Mucosa of descending colon (tissue), 3 donors: Measurements from ENCODE around the gene NAMPT. TPM values are rescaled to one million over a fixed set of nuclear protein-coding genes. Genes with fewer than 3 reads are reported as not detected.

Experiments
- ATAC-seq: fragments of 200-7000 bp; cut with Tn5 transposase; one replicate; pipeline ENCODE4 v1.9.1; 2020; ENCODE audit warnings: mild to moderate bottlenecking, moderate library complexity
- DNase-seq, 3 donors: peaks; one replicate each; pipeline ENCODE4 v3.0.0-alpha.2; 2020
- H3K36me3 ChIP-seq: fragments of 200-600 bp; one replicate; pipeline ENCODE4 v1.8.0; 2021; ENCODE audit warnings: low read depth, mild to moderate bottlenecking
- H3K4me1 ChIP-seq: fragments of 200-600 bp; one replicate; pipeline ENCODE4 v1.8.0; 2021; ENCODE audit warnings: low read depth, mild to moderate bottlenecking
- H3K4me3 ChIP-seq: fragments of 200-600 bp; one replicate; pipeline ENCODE4 v1.8.0; 2021; ENCODE audit warnings: mild to moderate bottlenecking
- H3K9me3 ChIP-seq: fragments of 200-600 bp; one replicate; pipeline ENCODE4 v1.8.0; 2021; ENCODE audit warnings: mild to moderate bottlenecking
- intact Hi-C, 2 donors: fragments of 100-400 bp; cut with DNase I in 1 of 2; cut with micrococcal nuclease in 1 of 2; formaldehyde crosslinking; loops; one replicate each; pipeline versions ENCODE4 v1.11.0 to v1.11.1; 2022; cut with DNase I, micrococcal nuclease
- total RNA-seq, 3 donors: library from RNA; stranded (reverse); fragmentation: NEBNext Ultra II Directional in 2 of 3; extraction: Animal tissue kit (Norgen Biotek cat#: 25700) in 2 of 3; gene quantifications; one replicate each; pipeline versions ENCODE4 v1.2.1 to v1.2.4, GENCODE V29; 2021 to 2023
- TF ChIP-seq, protein P1 (sequence below): fragments of 200-600 bp; IDR thresholded peaks from one replicate; pipeline ENCODE4 v1.8.0; 2022; ENCODE audit warnings: antibody characterized with exemption, mild to moderate bottlenecking
- donor health status: DM: no; HTN: no; CAD: no; lungs with moderate emphysema.
- donor health status: DM: no; HTN: no; CAD: no.
- donor health status: DM: no; HTN: yes; CAD: no.

The NAMPT gene
- total RNA-seq, 3 donors from 2014 or later = 102 to 206 (median 118) TPM

GRCh38 chr7:106222545-106222944, 62.2 kb downstream of the NAMPT start:
- intact Hi-C loops = no loop called here
- H3K9me3 ChIP-seq = no peaks in the 10 kb centered on the region
- ATAC-seq = no peak
- DNase-seq = no peak
- TF ChIP-seq, protein P1, sequence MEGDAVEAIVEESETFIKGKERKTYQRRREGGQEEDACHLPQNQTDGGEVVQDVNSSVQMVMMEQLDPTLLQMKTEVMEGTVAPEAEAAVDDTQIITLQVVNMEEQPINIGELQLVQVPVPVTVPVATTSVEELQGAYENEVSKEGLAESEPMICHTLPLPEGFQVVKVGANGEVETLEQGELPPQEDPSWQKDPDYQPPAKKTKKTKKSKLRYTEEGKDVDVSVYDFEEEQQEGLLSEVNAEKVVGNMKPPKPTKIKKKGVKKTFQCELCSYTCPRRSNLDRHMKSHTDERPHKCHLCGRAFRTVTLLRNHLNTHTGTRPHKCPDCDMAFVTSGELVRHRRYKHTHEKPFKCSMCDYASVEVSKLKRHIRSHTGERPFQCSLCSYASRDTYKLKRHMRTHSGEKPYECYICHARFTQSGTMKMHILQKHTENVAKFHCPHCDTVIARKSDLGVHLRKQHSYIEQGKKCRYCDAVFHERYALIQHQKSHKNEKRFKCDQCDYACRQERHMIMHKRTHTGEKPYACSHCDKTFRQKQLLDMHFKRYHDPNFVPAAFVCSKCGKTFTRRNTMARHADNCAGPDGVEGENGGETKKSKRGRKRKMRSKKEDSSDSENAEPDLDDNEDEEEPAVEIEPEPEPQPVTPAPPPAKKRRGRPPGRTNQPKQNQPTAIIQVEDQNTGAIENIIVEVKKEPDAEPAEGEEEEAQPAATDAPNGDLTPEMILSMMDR = no peak
- H3K36me3 ChIP-seq = no peaks in the 10 kb centered on the region
- no peaks in the 10 kb centered on the region for H3K4me1 ChIP-seq
- H3K4me3 ChIP-seq = no peak overlapping the region

GRCh38 chr7:106220307-106220706, 64.5 kb downstream of the NAMPT start:
- ATAC-seq = no peak
- TF ChIP-seq, protein P1 = no peak
- H3K9me3 ChIP-seq = no peaks in the 10 kb centered on the region
- H3K36me3 ChIP-seq = no peaks in the 10 kb centered on the region
- intact Hi-C loops = no loop called here
- DNase-seq = no peak
- H3K4me1 ChIP-seq = peaks cover 5% of the 10 kb centered on the region
- no peak overlapping the region for H3K4me3 ChIP-seq

DNA sequence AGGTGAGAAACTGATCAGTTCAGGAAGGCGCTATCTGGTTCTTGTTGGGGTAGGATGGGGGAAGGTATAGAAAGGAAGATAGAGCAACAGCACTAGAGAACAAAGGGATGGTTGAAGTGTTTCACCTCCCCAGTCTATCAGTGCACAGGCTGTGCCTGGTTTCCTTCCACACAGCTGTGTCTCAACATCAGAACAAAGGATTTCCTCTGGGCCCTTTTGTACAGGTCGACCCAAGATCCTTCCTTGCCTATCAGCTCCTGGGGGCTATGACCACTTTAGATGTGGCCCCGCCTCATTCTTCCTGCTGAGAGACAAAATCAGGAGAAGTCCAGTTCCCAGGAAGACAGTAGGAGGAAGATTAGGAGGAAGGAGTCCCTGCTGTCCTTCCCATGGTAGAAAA, 65.6 kb downstream of the NAMPT start:
- Histone ChIP-seq H3K9me3 (no peaks in the 10 kb centered on the region), H3K36me3 (no peaks in the 10 kb centered on the region), H3K4me3 (no peak overlapping the region), H3K4me1 (peaks cover 5% of the 10 kb centered on the region)
- DNase-seq (no peak), ATAC-seq (no peak)
- TF ChIP-seq, protein P1 = no peak
- intact Hi-C loops = no loop called here

DNA sequence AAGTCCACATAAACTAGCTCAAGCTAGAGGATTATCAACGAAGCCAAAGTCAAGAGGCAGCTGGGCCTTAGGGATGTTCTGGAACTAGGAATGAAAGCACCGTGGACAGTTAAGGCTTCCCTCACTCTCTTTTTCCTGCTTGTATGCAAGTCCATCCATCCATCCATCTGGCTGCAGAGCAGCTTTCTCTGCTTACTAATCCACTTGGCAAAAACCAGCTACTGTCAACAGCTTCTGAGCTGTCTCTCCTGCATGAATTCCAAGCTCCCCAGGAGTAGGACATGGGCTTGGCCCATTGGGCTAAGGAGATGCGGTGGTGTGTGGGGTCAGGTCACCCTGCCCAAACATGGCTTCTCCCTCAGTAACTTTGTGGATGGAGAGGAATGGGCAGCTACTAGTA, 66.2 kb downstream of the NAMPT start:
- no peak overlapping the region for H3K4me3 ChIP-seq
- TF ChIP-seq, protein P1 = no peak
- H3K36me3 ChIP-seq = no peaks in the 10 kb centered on the region
- no peaks in the 10 kb centered on the region for H3K9me3 ChIP-seq
- peaks cover 5% of the 10 kb centered on the region for H3K4me1 ChIP-seq
- intact Hi-C loops = no loop called here
- ATAC-seq (no peak), DNase-seq (no peak)

- intact Hi-C loops = no loop called here
- peaks cover 5% of the 10 kb centered on the region for H3K4me1 ChIP-seq
- H3K36me3 ChIP-seq = no peaks in the 10 kb centered on the region
- H3K4me3 ChIP-seq = no peak overlapping the region
- DNase-seq (peak; percentile 77 to 86 (median 79)), ATAC-seq (peak; percentile 98)
- TF ChIP-seq, protein P1 = no peak
- H3K9me3 ChIP-seq = no peaks in the 10 kb centered on the region
Measured at GRCh38 chr7:106216923-106217542, 67.8 kb downstream of the NAMPT start.

DNA sequence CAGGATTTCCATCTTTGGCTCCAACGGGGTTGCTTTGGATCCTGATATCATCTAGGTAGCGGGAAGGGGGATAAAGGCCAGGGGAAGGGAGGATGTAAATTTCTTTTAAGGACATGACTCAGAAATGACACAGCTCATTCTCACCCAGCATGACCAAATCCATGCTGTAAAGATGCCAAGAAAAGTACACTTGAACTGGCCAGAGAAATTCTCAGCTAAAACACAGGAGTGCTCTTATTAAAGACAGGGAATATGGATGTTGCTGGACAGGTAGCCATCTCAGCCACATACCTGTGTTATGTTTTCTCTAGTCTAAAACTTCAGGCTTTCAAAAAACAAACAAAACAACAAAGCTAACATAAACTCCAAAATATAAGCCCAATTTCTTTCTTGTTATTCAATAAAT, 68.3 kb downstream of the NAMPT start:
- TF ChIP-seq, protein P1 = no peak
- ATAC-seq = peak; percentile 73
- H3K36me3 ChIP-seq = no peaks in the 10 kb centered on the region
- peak in 1 of 3 donors; percentile 13 for DNase-seq
- intact Hi-C loops = no loop called here
- H3K4me3 ChIP-seq = no peak overlapping the region
- H3K9me3 ChIP-seq = no peaks in the 10 kb centered on the region
- peaks cover 5% of the 10 kb centered on the region for H3K4me1 ChIP-seq
